Measurements from ENCODE around the gene PLVAP.

Gene PLVAP

DNA sequence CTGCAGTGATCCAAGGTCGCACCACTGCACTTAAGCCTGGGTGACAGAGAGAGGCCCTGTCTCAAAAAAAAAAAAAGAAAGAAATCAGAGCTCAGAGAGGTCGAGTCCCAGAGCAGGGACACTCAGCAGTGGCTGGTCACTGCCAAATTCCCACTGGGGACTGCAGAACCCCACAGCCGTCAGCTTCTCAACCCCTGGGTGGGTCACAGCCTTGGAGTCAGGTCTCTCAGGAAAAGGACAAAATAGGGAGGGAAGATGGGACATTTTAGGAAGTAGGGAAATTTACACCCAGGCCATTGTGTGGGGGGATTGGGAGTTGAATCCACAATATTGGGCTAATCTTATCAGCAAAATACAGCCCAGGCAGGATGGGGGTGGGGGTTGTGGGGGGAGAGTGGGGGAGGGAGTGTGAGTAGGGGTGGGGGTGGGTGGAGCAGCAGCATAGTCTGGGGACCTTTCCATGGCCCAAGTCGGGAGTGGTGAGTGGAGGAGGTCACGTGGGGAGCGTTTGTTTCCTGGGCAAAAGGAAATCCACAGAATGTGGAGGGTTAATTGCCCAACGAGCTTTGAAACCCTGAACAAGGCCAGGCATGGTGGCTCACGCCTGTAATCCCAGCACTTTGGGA lies 21.9 kb upstream of the PLVAP start:
- Histone ChIP-seq H3K4me3 (ENCODE audit: extremely low read depth, insufficient read depth, low read length, poor library complexity, severe bottlenecking) (no peak overlapping the region), H3K4me1 (ENCODE audit: control insufficient read depth, insufficient read depth, low read length, poor library complexity, severe bottlenecking) (no peaks in the 10 kb centered on the region), H3K9me3 (ENCODE audit: control insufficient read depth, low read length) (no peaks in the 10 kb centered on the region), H3K36me3 (ENCODE audit: control insufficient read depth, insufficient read depth, low read length) (no peaks in the 10 kb centered on the region), H3K27ac (ENCODE audit: low read depth, low read length, severe bottlenecking) (no peak overlapping the region)
- 75 to 82% methylated on average over 4 to 7 of the region's 8 CpGs for WGBS, 2 experiments (ENCODE audit: insufficient coverage in 2 of 2)

DNA sequence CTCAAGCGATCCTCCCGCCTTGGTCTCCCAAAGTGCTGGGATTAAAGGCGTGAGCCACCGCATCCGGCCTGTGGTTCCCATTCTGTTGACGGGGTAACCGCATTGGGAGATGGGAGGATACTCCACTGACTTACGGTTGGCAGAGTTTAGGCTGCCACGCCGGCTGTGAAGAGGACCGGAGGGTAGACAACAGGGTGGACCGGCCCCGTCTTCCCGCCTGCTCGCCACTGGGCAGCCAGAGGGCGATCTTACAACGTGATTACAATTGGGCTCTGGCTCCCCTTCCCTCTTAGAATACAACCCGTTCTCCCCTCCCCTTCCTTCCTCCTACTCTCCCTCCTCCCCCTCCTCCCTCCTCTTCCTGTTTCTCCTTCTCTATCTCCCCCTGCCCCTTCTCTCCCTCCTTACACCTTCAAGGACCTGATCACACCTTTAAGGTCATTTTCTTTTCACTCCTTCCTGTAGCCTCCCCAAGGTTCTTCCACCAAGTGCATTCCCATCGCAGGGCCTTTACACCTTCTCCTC lies 17.8 kb upstream of the PLVAP start:
- WGBS, 2 experiments (ENCODE audit: insufficient coverage in 2 of 2): 20% methylated on average over 13 to 19 of the region's 19 CpGs
- H3K4me3 ChIP-seq (ENCODE audit: extremely low read depth, insufficient read depth, low read length, poor library complexity, severe bottlenecking): no peak overlapping the region
- no peak overlapping the region for H3K27ac ChIP-seq (ENCODE audit: low read depth, low read length, severe bottlenecking)
- peaks cover 5% of the 10 kb centered on the region for H3K4me1 ChIP-seq (ENCODE audit: control insufficient read depth, insufficient read depth, low read length, poor library complexity, severe bottlenecking)
- H3K9me3 ChIP-seq (ENCODE audit: control insufficient read depth, low read length): peaks cover 1% of the 10 kb centered on the region
- no peaks in the 10 kb centered on the region for H3K36me3 ChIP-seq (ENCODE audit: control insufficient read depth, insufficient read depth, low read length)

DNA sequence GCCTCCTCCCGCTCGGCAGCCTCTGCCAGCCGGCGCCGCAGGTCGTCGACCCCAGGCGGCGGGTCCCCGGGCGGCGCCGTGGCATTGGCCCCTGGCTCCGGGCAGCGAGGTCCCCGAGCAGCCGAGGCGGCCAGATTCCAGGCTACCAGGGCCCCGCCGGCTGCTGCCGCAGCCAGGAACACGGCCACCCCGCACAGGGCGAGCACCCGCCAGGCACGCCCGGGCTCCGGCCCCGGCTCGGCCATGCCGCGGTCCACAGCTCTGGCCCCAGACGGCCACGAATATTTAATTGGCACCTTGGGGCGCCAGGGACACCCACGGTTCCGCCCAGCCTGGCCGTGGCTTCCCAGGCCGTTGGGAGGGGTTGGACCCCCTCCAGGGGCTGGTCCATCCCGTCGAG lies 16.8 kb upstream of the PLVAP start, which contains the start of gene CCDC194:
Gene CCDC194, minus strand, starts transcription at position 283 of the 400 bp plus-strand sequence. Its CDS starts 38 bp downstream, at position 245.
- H3K36me3 ChIP-seq (ENCODE audit: control insufficient read depth, insufficient read depth, low read length): no peaks in the 10 kb centered on the region
- 94% methylated on average over 40 to 41 of the region's 41 CpGs for WGBS, 2 experiments (ENCODE audit: insufficient coverage in 2 of 2)
- no peak within 1 kb of the TSS for H3K27ac ChIP-seq (ENCODE audit: low read depth, low read length, severe bottlenecking)
- peaks cover 5% of the 10 kb centered on the region for H3K4me1 ChIP-seq (ENCODE audit: control insufficient read depth, insufficient read depth, low read length, poor library complexity, severe bottlenecking)
- H3K9me3 ChIP-seq (ENCODE audit: control insufficient read depth, low read length): peaks cover 12% of the 10 kb centered on the region
- no peak within 1 kb of the TSS for H3K4me3 ChIP-seq (ENCODE audit: extremely low read depth, insufficient read depth, low read length, poor library complexity, severe bottlenecking)

DNA sequence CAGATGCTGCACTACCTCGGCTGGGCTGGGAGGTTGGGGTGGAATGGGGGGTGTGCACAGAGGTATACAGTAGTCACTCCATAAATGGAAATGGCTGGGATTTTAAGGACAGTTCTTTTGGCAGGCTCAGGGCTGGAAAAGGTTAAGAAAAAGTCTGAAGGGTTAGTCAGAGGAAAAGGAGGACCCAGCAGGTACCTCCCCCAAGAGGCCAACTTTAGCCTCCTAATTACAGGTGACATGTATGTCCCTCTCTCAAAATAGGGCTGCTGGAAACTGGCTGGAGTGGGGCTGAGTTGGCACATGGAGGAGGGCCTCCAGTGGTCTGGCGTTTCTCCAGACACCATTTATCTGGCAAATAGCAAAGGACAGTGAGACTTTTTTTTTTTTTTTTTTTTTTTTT lies 15.9 kb upstream of the PLVAP start:
- 88 to 100% methylated on average over 1 of the region's 2 CpGs for WGBS, 2 experiments (ENCODE audit: insufficient coverage in 2 of 2)
- Histone ChIP-seq H3K36me3 (ENCODE audit: control insufficient read depth, insufficient read depth, low read length) (no peaks in the 10 kb centered on the region), H3K27ac (ENCODE audit: low read depth, low read length, severe bottlenecking) (no peak overlapping the region), H3K4me1 (ENCODE audit: control insufficient read depth, insufficient read depth, low read length, poor library complexity, severe bottlenecking) (peaks cover 5% of the 10 kb centered on the region), H3K4me3 (ENCODE audit: extremely low read depth, insufficient read depth, low read length, poor library complexity, severe bottlenecking) (no peak overlapping the region), H3K9me3 (ENCODE audit: control insufficient read depth, low read length) (peaks cover 18% of the 10 kb centered on the region)

DNA sequence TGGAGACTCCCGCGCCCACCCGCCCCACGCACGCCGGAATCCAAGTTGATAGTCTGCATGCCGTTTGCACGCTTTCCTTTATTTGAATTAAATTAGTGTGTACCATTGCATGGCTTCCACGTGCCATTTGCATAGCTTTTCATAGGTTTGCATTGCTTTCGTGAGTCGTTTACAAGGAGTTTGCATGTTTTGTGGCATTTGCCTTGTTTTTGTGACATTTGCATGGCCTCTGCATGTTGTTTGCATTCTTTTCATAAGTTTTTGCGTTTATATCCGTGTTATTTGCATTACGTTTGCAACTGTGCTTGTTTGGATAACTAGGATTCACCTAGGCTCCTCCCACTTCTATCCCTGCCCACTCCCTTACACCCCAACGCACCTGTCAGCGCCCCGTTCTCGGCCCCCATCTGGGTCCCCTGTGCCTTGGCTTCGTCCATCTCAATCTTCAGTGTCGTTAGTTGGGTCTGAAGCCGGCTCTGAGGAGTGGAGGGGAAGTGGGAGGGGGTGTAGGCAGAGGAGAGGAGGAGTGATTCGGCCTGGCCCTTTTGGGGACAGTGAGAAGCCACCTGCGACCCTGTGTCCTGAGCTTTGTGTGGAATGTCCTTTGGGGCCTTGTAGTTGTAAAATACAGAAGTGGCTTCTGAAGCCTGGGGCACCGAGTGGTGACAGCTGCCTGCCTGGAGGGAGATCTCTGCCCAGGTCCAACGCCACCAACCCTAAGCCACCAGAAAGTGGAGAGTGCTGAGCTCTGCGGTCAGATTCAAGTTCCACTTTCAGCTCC lies 14.4 kb upstream of the PLVAP start:
- peaks cover 5% of the 10 kb centered on the region for H3K4me1 ChIP-seq (ENCODE audit: control insufficient read depth, insufficient read depth, low read length, poor library complexity, severe bottlenecking)
- H3K9me3 ChIP-seq (ENCODE audit: control insufficient read depth, low read length): peaks cover 18% of the 10 kb centered on the region
- H3K27ac ChIP-seq (ENCODE audit: low read depth, low read length, severe bottlenecking): no peak overlapping the region
- WGBS, 2 experiments (ENCODE audit: insufficient coverage in 2 of 2): 21 to 32% methylated on average over 14 to 20 of the region's 26 CpGs
- H3K36me3 ChIP-seq (ENCODE audit: control insufficient read depth, insufficient read depth, low read length): no peaks in the 10 kb centered on the region
- H3K4me3 ChIP-seq (ENCODE audit: extremely low read depth, insufficient read depth, low read length, poor library complexity, severe bottlenecking): peak overlapping the region; percentile 53

DNA sequence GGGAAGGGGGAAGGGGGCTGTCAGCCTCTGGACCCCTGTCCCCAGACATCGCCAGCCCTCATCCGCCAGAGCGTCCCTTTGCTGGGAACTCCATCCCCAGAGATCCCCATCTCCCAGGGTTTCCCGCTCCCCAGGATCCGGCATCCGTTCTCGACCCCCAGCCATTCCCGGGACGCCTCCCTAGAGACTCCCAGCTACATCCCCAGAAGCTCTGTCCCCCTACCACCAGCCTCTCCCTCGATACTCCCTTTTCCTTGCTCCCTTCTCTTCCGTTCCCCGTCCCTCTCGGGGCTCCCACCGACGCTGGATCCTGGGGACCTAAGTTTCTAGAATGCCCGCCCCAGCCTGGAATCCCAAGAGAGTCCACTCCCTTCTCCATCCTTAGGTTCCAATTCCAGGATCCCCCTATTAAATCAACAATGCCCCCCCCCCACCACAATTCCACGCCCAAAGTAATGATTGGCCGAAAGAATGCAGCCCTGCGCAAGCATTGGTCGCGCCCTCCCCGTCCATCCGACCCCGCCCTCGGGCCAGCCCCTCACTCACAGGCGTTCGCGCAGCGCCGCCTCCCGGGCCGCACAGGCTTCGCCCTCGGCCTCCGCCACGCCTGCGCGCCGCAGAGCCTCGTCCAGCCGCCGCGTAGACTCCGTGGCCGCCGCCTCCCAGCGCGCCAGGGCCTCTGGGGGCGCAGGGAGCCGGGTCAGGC lies 13.7 kb upstream of the PLVAP start:
- Histone ChIP-seq H3K9me3 (ENCODE audit: control insufficient read depth, low read length) (peaks cover 18% of the 10 kb centered on the region), H3K4me1 (ENCODE audit: control insufficient read depth, insufficient read depth, low read length, poor library complexity, severe bottlenecking) (peaks cover 5% of the 10 kb centered on the region), H3K4me3 (ENCODE audit: extremely low read depth, insufficient read depth, low read length, poor library complexity, severe bottlenecking) (peak overlapping the region; percentile 53), H3K36me3 (ENCODE audit: control insufficient read depth, insufficient read depth, low read length) (no peaks in the 10 kb centered on the region), H3K27ac (ENCODE audit: low read depth, low read length, severe bottlenecking) (peak overlapping the region; percentile 29)
- 0 to 1% methylated on average over 25 to 48 of the region's 50 CpGs for WGBS, 2 experiments (ENCODE audit: insufficient coverage in 2 of 2)

DNA sequence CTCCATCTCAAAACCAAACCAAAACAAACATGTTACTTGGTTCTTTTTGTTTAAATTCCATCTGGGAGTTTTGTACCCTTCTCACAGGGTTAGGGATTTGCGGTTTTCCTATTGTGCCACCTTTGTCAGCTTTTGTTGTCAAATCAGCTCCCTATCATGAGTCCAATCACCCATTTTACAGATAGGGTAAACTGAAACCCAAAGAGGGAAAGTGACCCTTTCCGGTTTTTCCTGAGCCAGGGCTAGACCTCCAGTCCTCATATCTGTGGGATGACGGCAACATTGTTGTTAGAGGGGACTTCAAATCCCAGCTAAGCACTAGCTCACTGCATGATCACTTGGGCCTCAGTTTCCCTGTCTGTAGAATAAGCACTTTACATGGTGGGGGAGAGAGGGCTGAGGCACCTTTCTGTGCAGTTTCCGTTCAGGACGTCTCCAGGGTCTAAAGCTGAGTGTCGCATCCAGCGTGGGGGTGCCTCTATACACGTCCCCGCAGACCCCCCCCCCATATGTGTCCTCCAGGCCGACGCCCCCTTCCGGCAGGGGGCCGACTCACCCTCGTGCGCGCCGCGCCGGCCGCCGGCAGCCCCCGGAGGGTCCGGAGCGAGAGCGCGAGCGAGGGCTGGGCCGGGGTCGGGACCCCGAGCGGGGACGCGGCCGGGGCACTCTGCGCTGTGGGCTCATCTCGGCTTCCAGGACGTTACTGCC lies 13.0 kb upstream of the PLVAP start:
- WGBS, 2 experiments (ENCODE audit: insufficient coverage in 2 of 2): 10 to 21% methylated on average over 13 to 30 of the region's 37 CpGs

DNA sequence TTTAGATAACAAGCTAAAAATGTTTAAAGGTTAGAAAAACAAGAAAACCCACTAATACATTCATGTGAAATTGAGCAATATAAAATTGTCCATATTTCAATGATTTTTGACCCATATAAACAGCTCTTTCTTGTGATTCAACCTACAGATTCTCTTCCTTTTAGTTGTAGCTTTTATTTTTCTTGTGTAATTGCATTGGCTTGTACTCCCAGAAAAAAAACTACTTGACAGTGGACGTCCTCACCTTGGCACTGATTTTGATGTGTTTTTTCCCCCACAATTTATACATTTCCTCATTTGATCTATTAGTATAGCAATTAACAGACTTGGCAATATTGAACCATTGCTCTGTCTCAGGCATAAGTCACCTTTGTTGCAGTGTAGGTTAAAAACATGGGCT lies 12.1 kb upstream of the PLVAP start:
- Histone ChIP-seq H3K27ac (ENCODE audit: low read depth, low read length, severe bottlenecking) (no peak overlapping the region), H3K36me3 (ENCODE audit: control insufficient read depth, insufficient read depth, low read length) (no peaks in the 10 kb centered on the region), H3K4me1 (ENCODE audit: control insufficient read depth, insufficient read depth, low read length, poor library complexity, severe bottlenecking) (peaks cover 5% of the 10 kb centered on the region), H3K4me3 (ENCODE audit: extremely low read depth, insufficient read depth, low read length, poor library complexity, severe bottlenecking) (no peak overlapping the region), H3K9me3 (ENCODE audit: control insufficient read depth, low read length) (peaks cover 18% of the 10 kb centered on the region)
- WGBS, 2 experiments (ENCODE audit: insufficient coverage in 2 of 2): no CpG with 5 or more reads among the region's 1 CpG

More for the DNA sequence above, 13.0 kb upstream of the PLVAP start:
- Histone ChIP-seq H3K4me1 (ENCODE audit: control insufficient read depth, insufficient read depth, low read length, poor library complexity, severe bottlenecking) (peaks cover 5% of the 10 kb centered on the region), H3K36me3 (ENCODE audit: control insufficient read depth, insufficient read depth, low read length) (no peaks in the 10 kb centered on the region), H3K4me3 (ENCODE audit: extremely low read depth, insufficient read depth, low read length, poor library complexity, severe bottlenecking) (peak overlapping the region; percentile 53), H3K27ac (ENCODE audit: low read depth, low read length, severe bottlenecking) (no peak overlapping the region), H3K9me3 (ENCODE audit: control insufficient read depth, low read length) (peaks cover 18% of the 10 kb centered on the region)

DNA sequence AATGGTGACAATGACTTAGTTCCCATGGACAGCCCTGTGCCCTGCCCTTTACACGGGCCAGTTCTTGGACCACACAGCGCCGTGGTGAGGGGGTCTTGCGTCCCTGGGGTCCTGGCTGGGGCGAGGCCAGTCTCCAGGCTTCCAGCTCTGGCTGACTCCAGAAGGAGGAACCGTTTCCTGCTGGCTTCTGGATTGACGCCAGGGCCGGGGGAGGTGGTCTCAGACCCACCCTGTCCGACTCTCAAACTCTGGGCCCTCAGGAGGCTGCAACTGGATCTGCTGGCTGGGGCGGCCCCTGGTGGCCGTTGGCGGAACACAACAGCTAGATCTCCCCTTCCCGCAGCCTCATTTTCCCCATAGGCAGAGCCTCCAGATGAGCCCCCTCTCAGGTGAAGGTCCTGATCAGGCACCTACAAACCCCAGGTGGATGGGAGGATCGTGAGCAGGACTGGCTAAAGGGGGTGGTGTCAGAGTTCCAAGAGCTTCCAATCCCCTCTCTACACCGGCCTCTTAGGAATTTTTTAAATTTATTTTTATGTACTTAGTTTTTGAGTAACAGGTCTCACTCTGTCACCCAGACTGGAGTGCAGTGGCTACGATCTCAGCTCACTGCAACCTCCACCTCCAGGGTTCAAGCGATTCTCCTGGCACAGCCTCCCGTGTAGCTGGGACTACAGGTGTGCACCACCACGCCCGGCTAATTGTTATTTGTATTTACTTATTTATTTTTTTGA lies 8.9 kb upstream of the PLVAP start:
- 33 to 34% methylated on average over 12 to 13 of the region's 20 CpGs for WGBS, 2 experiments (ENCODE audit: insufficient coverage in 2 of 2)

More for the DNA sequence above, 8.9 kb upstream of the PLVAP start:
- no peaks in the 10 kb centered on the region for H3K36me3 ChIP-seq (ENCODE audit: control insufficient read depth, insufficient read depth, low read length)
- no peak overlapping the region for H3K27ac ChIP-seq (ENCODE audit: low read depth, low read length, severe bottlenecking)
- H3K4me1 ChIP-seq (ENCODE audit: control insufficient read depth, insufficient read depth, low read length, poor library complexity, severe bottlenecking): peaks cover 8% of the 10 kb centered on the region
- peaks cover 18% of the 10 kb centered on the region for H3K9me3 ChIP-seq (ENCODE audit: control insufficient read depth, low read length)
- no peak overlapping the region for H3K4me3 ChIP-seq (ENCODE audit: extremely low read depth, insufficient read depth, low read length, poor library complexity, severe bottlenecking)

Data from mesodermal cell (in vitro differentiated cells).